ENCODE measurements around the gene DOP1B.

DNA sequence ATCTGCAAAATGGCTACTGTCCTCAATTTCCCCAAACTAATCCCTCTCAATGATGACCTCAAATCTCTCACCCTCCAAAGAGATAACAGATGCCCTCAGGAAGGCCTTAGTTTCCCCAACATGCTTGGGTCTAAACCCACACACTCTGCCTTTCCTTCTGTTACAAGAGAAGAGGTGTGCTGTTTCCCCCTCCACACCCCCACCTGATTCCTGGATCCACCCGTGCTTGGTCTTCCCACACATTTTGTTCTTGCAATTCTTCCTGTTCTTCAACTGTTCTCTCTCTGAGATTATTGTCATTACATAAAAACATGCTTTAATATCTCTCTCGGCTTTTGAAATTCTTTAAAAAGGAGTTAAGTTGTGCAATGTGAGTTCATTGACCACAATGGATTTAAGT is 27.4 kb upstream of the DOP1B start:
- TF ChIP-seq, protein P1, sequence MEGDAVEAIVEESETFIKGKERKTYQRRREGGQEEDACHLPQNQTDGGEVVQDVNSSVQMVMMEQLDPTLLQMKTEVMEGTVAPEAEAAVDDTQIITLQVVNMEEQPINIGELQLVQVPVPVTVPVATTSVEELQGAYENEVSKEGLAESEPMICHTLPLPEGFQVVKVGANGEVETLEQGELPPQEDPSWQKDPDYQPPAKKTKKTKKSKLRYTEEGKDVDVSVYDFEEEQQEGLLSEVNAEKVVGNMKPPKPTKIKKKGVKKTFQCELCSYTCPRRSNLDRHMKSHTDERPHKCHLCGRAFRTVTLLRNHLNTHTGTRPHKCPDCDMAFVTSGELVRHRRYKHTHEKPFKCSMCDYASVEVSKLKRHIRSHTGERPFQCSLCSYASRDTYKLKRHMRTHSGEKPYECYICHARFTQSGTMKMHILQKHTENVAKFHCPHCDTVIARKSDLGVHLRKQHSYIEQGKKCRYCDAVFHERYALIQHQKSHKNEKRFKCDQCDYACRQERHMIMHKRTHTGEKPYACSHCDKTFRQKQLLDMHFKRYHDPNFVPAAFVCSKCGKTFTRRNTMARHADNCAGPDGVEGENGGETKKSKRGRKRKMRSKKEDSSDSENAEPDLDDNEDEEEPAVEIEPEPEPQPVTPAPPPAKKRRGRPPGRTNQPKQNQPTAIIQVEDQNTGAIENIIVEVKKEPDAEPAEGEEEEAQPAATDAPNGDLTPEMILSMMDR (IDR thresholded peaks at IDR 0.05) = no peak
- no peak for TF ChIP-seq POLR2A (IDR thresholded peaks at IDR 0.05)

Data from heart left ventricle (tissue), 13 donors.